ENCODE results near the gene NUP210. TPM values are rescaled to one million over a fixed set of nuclear protein-coding genes. Genes with fewer than 3 reads are reported as not detected.

The NUP210 gene
- polyA plus RNA-seq, 1 of the 3 experiments (the other 2 are of a cell fraction) = 1.8 TPM

- TF ChIP-seq GATA2 (CRISPR knock-in tag; IDR thresholded peaks at IDR 0.05) = no peak
- TF ChIP-seq MEF2A (IDR thresholded peaks at IDR 0.05; ENCODE audit: borderline replicate concordance, low read depth) = no peak
- TF ChIP-seq SIN3A (IDR thresholded peaks at IDR 0.05; ENCODE audit: borderline replicate concordance, low read depth, low read length) = no peak
- no peak for TF ChIP-seq IRF3 (IDR thresholded peaks at IDR 0.05; ENCODE audit: low read depth, low read length)
- TF ChIP-seq FOXJ3 (CRISPR knock-in tag; IDR thresholded peaks at IDR 0.05) = no peak
Observed at GRCh38 chr3:13353506-13353905, 66.6 kb downstream of the NUP210 start (continued).

- H3F3A ChIP-seq (replicated peaks; ENCODE audit: insufficient read depth) = no peaks in the 10 kb centered on the region
- no peaks in the 10 kb centered on the region for H3K4me1 ChIP-seq (ENCODE audit: control insufficient read depth in 1 of 2, insufficient read depth in 2 of 2, low read depth in 1 of 2, low read length in 1 of 2)
- 0 out of 2 replicates have a peak overlapping the region, but pooled peaks have one; percentile 22 for H2AFZ ChIP-seq (ENCODE audit: low read depth)
- H3K4me2 ChIP-seq = no peak overlapping the region; the same call in 1 of the 2 replicates
- no peaks in the 10 kb centered on the region for H3K79me2 ChIP-seq (ENCODE audit: insufficient read depth)
- DNase-seq = no peak
- no peak overlapping the region for H3K9ac ChIP-seq
- no peak overlapping the region for H3K4me3 ChIP-seq (ENCODE audit: low read depth in 2 of 2, low read length in 1 of 2)
- H3K9me2 ChIP-seq = no peaks in the 10 kb centered on the region
- H3K27ac ChIP-seq (ENCODE audit: low read depth in 2 of 2, low read length in 1 of 2) = no peak overlapping the region
- WGBS (ENCODE audit: low lambda C conversion rate) = 67% methylated on average over 5 of the region's 7 CpGs
- H4K20me1 ChIP-seq (ENCODE audit: insufficient read depth) = no peaks in the 10 kb centered on the region
- ChIA-PET CTCF (interaction anchor here (0.9 kb wide), 1 partner anchor 67 kb away, joined by 3 read pairs; the partner anchor contains the start of gene NUP210), POLR2A (no interaction called here)
- TF ChIP-seq RCOR1 (IDR thresholded peaks at IDR 0.05; ENCODE audit: low read length) = no peak
- no peak for TF ChIP-seq SIN3A (IDR thresholded peaks at IDR 0.05; ENCODE audit: borderline replicate concordance, low read depth, low read length)
- no peak for TF ChIP-seq TEAD4 (IDR thresholded peaks at IDR 0.05; ENCODE audit: borderline replicate concordance, insufficient read depth)
- no peak for TF ChIP-seq CTCF (IDR thresholded peaks at IDR 0.05)
- no peak for TF ChIP-seq GATA2 (CRISPR knock-in tag; IDR thresholded peaks at IDR 0.05)
- TF ChIP-seq TAF1 (IDR thresholded peaks at IDR 0.05; ENCODE audit: borderline replicate concordance, low read depth, low read length) = no peak
- TF ChIP-seq POLR2AphosphoS5 (IDR thresholded peaks at IDR 0.05; ENCODE audit: low read depth, low read length) = no peak
- no peak for TF ChIP-seq EZH2phosphoT487 (IDR thresholded peaks at IDR 0.05; ENCODE audit: borderline replicate concordance, low read depth)
- no peak for TF ChIP-seq RFX5 (IDR thresholded peaks at IDR 0.05; ENCODE audit: low read length)
- no peak for TF ChIP-seq EP300 (IDR thresholded peaks at IDR 0.05; ENCODE audit: borderline replicate concordance in 1 of 2, low read depth in 1 of 2, low read length in 1 of 2)
- TF ChIP-seq SMC3 (IDR thresholded peaks at IDR 0.05; ENCODE audit: low read depth, low read length) = no peak
- no peak for TF ChIP-seq REST (IDR thresholded peaks at IDR 0.05; ENCODE audit: low read depth, low read length)
- TF ChIP-seq NRF1 (IDR thresholded peaks at IDR 0.05; ENCODE audit: low read depth, low read length) = no peak
- no peaks in the 10 kb centered on the region; the same call in 1 of the 2 replicates for H3K27me3 ChIP-seq (ENCODE audit: insufficient read depth)
- no peaks in the 10 kb centered on the region for H3K9me3 ChIP-seq
- H3K36me3 ChIP-seq (replicated peaks in 1 of 2; ENCODE audit: control insufficient read depth in 1 of 2, insufficient read depth in 2 of 2, low read length in 1 of 2) = no peaks in the 10 kb centered on the region
Observed at GRCh38 chr3:13352621-13353131, 67.4 kb downstream of the NUP210 start.

Measured in SK-N-SH (cell line).